Suprapubic skin (tissue), 4 donors: ENCODE measurements around the gene BAAT. TPM values are rescaled to one million over a fixed set of nuclear protein-coding genes. Genes with fewer than 3 reads are reported as not detected.

ENCODE experiments used
- DNase-seq, 2 donors: peaks; one replicate each; pipeline ENCODE4 v3.0.0-alpha.2; 2019; ENCODE audit warnings: low spot score in 2 of 2
- H3K27ac ChIP-seq: fragments of 200-600 bp; sonication (generic); one replicate; pipeline ENCODE4 v1.5.1; 2019
- H3K27me3 ChIP-seq: fragments of 200-600 bp; sonication (generic); one replicate; pipeline ENCODE4 v1.5.1; 2019
- H3K36me3 ChIP-seq: fragments of 200-600 bp; sonication (generic); one replicate; pipeline ENCODE4 v1.5.1; 2019
- H3K4me1 ChIP-seq: fragments of 200-600 bp; sonication (generic); one replicate; pipeline ENCODE4 v1.5.1; 2019
- H3K4me3 ChIP-seq: fragments of 200-600 bp; sonication (generic); one replicate; pipeline ENCODE4 v1.5.1; 2019; ENCODE audit warnings: mild to moderate bottlenecking
- H3K9me3 ChIP-seq: fragments of 200-600 bp; sonication (generic); one replicate; pipeline ENCODE4 v1.5.1; 2019
- CTCF ChIP-seq, 2 donors: fragments of 200-600 bp in 1 of 2; fragments of 450-650 bp in 1 of 2; sonication (generic) in 1 of 2; IDR thresholded peaks; one replicate each; pipeline ENCODE4 v1.5.1; 2016 to 2019; ENCODE audit warnings: antibody characterized with exemption in 2 of 2, mild to moderate bottlenecking in 1 of 2, moderate library complexity in 1 of 2
- EP300 ChIP-seq: sonication (generic); formaldehyde crosslinking; IDR thresholded peaks from one replicate; pipeline ENCODE4 v1.6.1; 2017; ENCODE audit warnings: antibody characterized with exemption
- POLR2A ChIP-seq, 2 donors: fragments of 450-650 bp; IDR thresholded peaks; one replicate each; pipeline ENCODE4 v1.6.1; 2017; ENCODE audit warnings: antibody characterized with exemption in 2 of 2, mild to moderate bottlenecking in 2 of 2, moderate library complexity in 2 of 2
- POLR2AphosphoS5 ChIP-seq, 3 donors: sonication (generic); formaldehyde crosslinking; IDR thresholded peaks; one replicate each; pipeline ENCODE4 v1.6.1; 2017; ENCODE audit warnings: antibody characterized with exemption in 3 of 3
- WGBS: methylation state at CpG from one replicate; pipeline ENCODE4 v1.1.5; 2018; 5-methylcytosine and 5-hydroxymethylcytosine counted together
- total RNA-seq, 4 donors: library from RNA; depleted of rRNA; stranded (reverse); fragments of >200 nt; gene quantifications; one replicate each; pipeline ENCODE4 v1.1.0, GENCODE V29; 2016

Gene BAAT
- total RNA-seq, 4 donors from 2014 or later = 2.3 TPM; not detected in 3

GRCh38 chr9:101315112-101315450, 69.7 kb downstream of the BAAT start:
- Histone ChIP-seq H3K27ac (no peak overlapping the region), H3K27me3 (no peaks in the 10 kb centered on the region), H3K36me3 (no peaks in the 10 kb centered on the region), H3K9me3 (no peaks in the 10 kb centered on the region), H3K4me3 (no peak overlapping the region), H3K4me1 (no peaks in the 10 kb centered on the region)
- no peak for TF ChIP-seq CTCF (IDR thresholded peaks at IDR 0.05)
- no peak for TF ChIP-seq EP300
- no peak for TF ChIP-seq POLR2A (IDR thresholded peaks at IDR 0.05)
- TF ChIP-seq POLR2AphosphoS5 (IDR thresholded peaks at IDR 0.05) = no peak
- no peak for DNase-seq
- 89% methylated on average over 2 of the region's 2 CpGs for WGBS

GRCh38 chr9:101312661-101313060, 72.1 kb downstream of the BAAT start:
- H3K36me3 ChIP-seq = no peaks in the 10 kb centered on the region
- WGBS = 79% methylated on average over 8 of the region's 8 CpGs
- H3K9me3 ChIP-seq = no peaks in the 10 kb centered on the region
- TF ChIP-seq EP300 = no peak
- TF ChIP-seq CTCF (IDR thresholded peaks at IDR 0.05) = no peak
- TF ChIP-seq POLR2AphosphoS5 (IDR thresholded peaks at IDR 0.05) = no peak
- no peak for TF ChIP-seq POLR2A (IDR thresholded peaks at IDR 0.05)
- peaks cover under 1% of the 10 kb centered on the region for H3K4me1 ChIP-seq
- no peak overlapping the region for H3K27ac ChIP-seq
- no peak for DNase-seq
- H3K27me3 ChIP-seq = no peaks in the 10 kb centered on the region
- H3K4me3 ChIP-seq = no peak overlapping the region

- no peaks in the 10 kb centered on the region for H3K27me3 ChIP-seq
- TF ChIP-seq CTCF (IDR thresholded peaks at IDR 0.05) = peak; percentile 41 to 43
- no peak for TF ChIP-seq POLR2AphosphoS5 (IDR thresholded peaks at IDR 0.05)
- no peak for TF ChIP-seq POLR2A (IDR thresholded peaks at IDR 0.05)
- 21% methylated on average over 4 of the region's 4 CpGs for WGBS
- no peaks in the 10 kb centered on the region for H3K36me3 ChIP-seq
- peaks cover 8% of the 10 kb centered on the region for H3K4me1 ChIP-seq
- H3K4me3 ChIP-seq = no peak overlapping the region
- no peak overlapping the region for H3K27ac ChIP-seq
- no peak for DNase-seq
- H3K9me3 ChIP-seq = no peaks in the 10 kb centered on the region
These were observed 72.9 kb downstream of the BAAT start for GRCh38 chr9:101311758-101312420.

- TF ChIP-seq EP300 (no peak), POLR2A (IDR thresholded peaks at IDR 0.05) (no peak), POLR2AphosphoS5 (IDR thresholded peaks at IDR 0.05) (no peak), CTCF (IDR thresholded peaks at IDR 0.05) (no peak)
- H3K36me3 ChIP-seq = no peaks in the 10 kb centered on the region
- H3K27ac ChIP-seq = no peak overlapping the region
- DNase-seq = no peak
- H3K9me3 ChIP-seq = no peaks in the 10 kb centered on the region
- H3K4me1 ChIP-seq = peaks cover 11% of the 10 kb centered on the region
- H3K27me3 ChIP-seq = no peaks in the 10 kb centered on the region
- 34% methylated on average over 2 of the region's 2 CpGs for WGBS
- H3K4me3 ChIP-seq = no peak overlapping the region
These were observed 73.6 kb downstream of the BAAT start for GRCh38 chr9:101311191-101311590.

Other genes with a start within 250 kb of the BAAT start
- gene MRPL50, start 13.6 kb upstream of the BAAT start, total RNA-seq = 10 to 100 TPM in 3 of 4 donors, 1 to 10 TPM in 1; 6.8 to 13.0 (median 11.2) TPM
- gene ZNF189, start 13.8 kb upstream of the BAAT start, total RNA-seq = 10 to 100 TPM in 2 of 4 donors, 1 to 10 TPM in 2; 6.1 to 14.9 (median 10.2) TPM
- gene ALDOB, start 50.8 kb upstream of the BAAT start, total RNA-seq = 10 to 100 TPM in 1 of 4 donors, 1 to 10 TPM in 3; 1.1 to 43.3 (median 2.0) TPM
- 10 to 100 TPM; 16.0 to 24.1 (median 22.3) TPM for gene RNF20, start 148.8 kb upstream of the BAAT start, total RNA-seq
- not detected for gene PPP3R2, start 210.0 kb upstream of the BAAT start, total RNA-seq